Activated CD4-positive, alpha-beta T cell treated with anti-CD3 and anti-CD28 coated beads, Interleukin-2, amount 10 ng/mL, durations not matched to agents 7 days and 5 days (primary cell): ENCODE results near the gene CZIB. TPM values are rescaled to one million over a fixed set of nuclear protein-coding genes. Genes with fewer than 3 reads are reported as not detected.

Experiments
- CTCF ChIA-PET: fragments of 350-600 bp; sonication (Branson Sonifier 250); formaldehyde crosslinking; loops from one replicate; lab custom pipeline; 2021; ENCODE audit warnings: antibody characterized with exemption; lab: Charles Lee
- POLR2A ChIA-PET: fragments of 350-600 bp; sonication (Branson Sonifier 250); formaldehyde crosslinking; loops from one replicate; lab custom pipeline; 2021; ENCODE audit warnings: antibody characterized with exemption; lab: Charles Lee
- DNase-seq: peaks from one replicate; pipeline ENCODE4 v3.0.0-alpha.2; 2020
- H3K27ac Mint-ChIP-seq: one replicate; pipeline ENCODE4 v1.8.0; 2021; ENCODE audit warnings: mild to moderate bottlenecking, moderate library complexity, mixed read lengths
- H3K27me3 Mint-ChIP-seq: one replicate; pipeline ENCODE4 v1.8.0; 2021; ENCODE audit warnings: mixed read lengths
- H3K36me3 Mint-ChIP-seq: one replicate; pipeline ENCODE4 v1.8.0; 2021; ENCODE audit warnings: low read depth, mixed read lengths
- H3K4me1 Mint-ChIP-seq: one replicate; pipeline ENCODE4 v1.8.0; 2021; ENCODE audit warnings: mixed read lengths
- H3K4me3 Mint-ChIP-seq: one replicate; pipeline ENCODE4 v1.8.0; 2021; ENCODE audit warnings: mild to moderate bottlenecking, moderate library complexity, mixed read lengths
- H3K9me3 Mint-ChIP-seq: one replicate; pipeline ENCODE4 v1.8.0; 2021; ENCODE audit warnings: mixed read lengths
- total RNA-seq, 2 experiments: library from RNA; stranded (reverse); gene quantifications; one replicate each; pipeline ENCODE4 v1.2.3, GENCODE V29; 2021

CZIB gene
- total RNA-seq, result 10 to 100 TPM; 51.0 to 54.0 TPM

DNA sequence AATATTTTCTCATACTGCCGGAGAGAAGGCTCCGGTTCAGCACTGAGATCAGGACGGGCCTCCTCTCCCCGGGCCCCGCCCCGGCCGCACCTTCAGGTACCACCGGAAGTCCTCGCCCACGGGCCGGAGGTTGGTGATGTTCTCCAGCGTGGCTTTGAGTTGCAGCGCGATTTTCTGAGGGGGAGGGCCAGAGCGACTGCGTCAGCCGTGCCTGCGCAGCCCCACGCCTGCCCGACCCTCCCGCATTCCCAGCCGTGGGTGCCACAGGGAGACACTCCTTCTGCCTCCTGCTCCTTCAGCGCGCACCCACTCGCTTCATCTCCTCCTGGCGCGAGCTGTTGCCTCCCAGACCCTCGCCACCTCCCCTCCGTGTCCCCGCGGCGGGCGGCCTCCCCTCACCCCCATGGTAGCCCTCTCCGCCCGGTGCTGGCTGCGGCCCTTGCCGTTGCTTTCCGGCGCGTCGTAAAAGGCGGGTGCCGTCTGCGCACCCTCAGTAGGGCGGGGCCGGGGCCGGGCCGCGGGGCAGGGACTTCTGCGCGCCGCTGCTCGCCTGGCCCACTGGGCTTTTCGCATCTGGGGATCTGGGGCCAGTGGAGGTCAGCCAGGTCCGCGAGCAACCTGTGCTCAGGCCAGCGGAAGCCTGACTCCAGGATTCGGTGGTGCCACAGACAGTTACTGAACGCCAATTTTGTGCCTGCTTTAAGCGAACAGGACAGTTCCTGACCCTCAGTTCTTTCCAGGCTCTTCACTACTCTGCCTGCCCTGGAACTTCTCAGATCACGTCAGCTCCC, at the start of gene CZIB:
Gene CZIB, minus strand, starts transcription at position 464 of the 791 bp plus-strand sequence. Its CDS starts 59 bp downstream, at position 405.
- H3K4me1 Mint-ChIP-seq, result peaks cover 27% of the 10 kb centered on the region
- peak within 1 kb of the TSS; percentile 88 for H3K4me3 Mint-ChIP-seq
- H3K9me3 Mint-ChIP-seq, result no peaks in the 10 kb centered on the region
- H3K36me3 Mint-ChIP-seq, result peaks cover 16% of the 10 kb centered on the region
- no peaks in the 10 kb centered on the region for H3K27me3 Mint-ChIP-seq
- ChIA-PET POLR2A (no interaction called here), CTCF (no interaction called here)
- DNase-seq, result peak; percentile 95
- peak within 1 kb of the TSS; percentile 96 for H3K27ac Mint-ChIP-seq

GRCh38 chr1:53270107-53270506, 49.7 kb upstream of the CZIB start:
- Mint-ChIP-seq H3K27ac (no peak overlapping the region), H3K36me3 (peaks cover 24% of the 10 kb centered on the region), H3K9me3 (no peaks in the 10 kb centered on the region), H3K27me3 (no peaks in the 10 kb centered on the region), H3K4me1 (peaks cover 1% of the 10 kb centered on the region), H3K4me3 (no peak overlapping the region)
- ChIA-PET POLR2A (no interaction called here), CTCF (interaction anchor here (0.6 kb wide), 1 partner anchor 98 kb away, joined by 3 read pairs; no protein-coding TSS in a partner anchor)
- DNase-seq, result no peak

GRCh38 chr1:53267761-53268160, 47.3 kb upstream of the CZIB start:
- H3K36me3 Mint-ChIP-seq, result peaks cover 31% of the 10 kb centered on the region
- POLR2A ChIA-PET, result no interaction called here

GRCh38 chr1:53266038-53266437, 45.6 kb upstream of the CZIB start:
- no peak for DNase-seq
- ChIA-PET POLR2A (no interaction called here), CTCF (interaction anchor here (0.9 to 1.5 kb wide), 2 partner anchors 109 to 127 kb away, joined by 3 to 4 read pairs; no protein-coding TSS in a partner anchor)
- Mint-ChIP-seq H3K4me1 (no peaks in the 10 kb centered on the region), H3K27ac (no peak overlapping the region), H3K27me3 (no peaks in the 10 kb centered on the region), H3K9me3 (no peaks in the 10 kb centered on the region), H3K4me3 (no peak overlapping the region), H3K36me3 (peaks cover 34% of the 10 kb centered on the region)

More at GRCh38 chr1:53267761-53268160, 47.3 kb upstream of the CZIB start:
- H3K4me1 Mint-ChIP-seq, result peaks cover 1% of the 10 kb centered on the region
- H3K27me3 Mint-ChIP-seq, result no peaks in the 10 kb centered on the region
- DNase-seq, result no peak
- CTCF ChIA-PET, result interaction anchor here (0.6 to 1.3 kb wide), 3 partner anchors 124 to 956 kb away, joined by 3 to 4 read pairs (median 3); no protein-coding TSS in a partner anchor
- H3K4me3 Mint-ChIP-seq, result no peak overlapping the region
- H3K27ac Mint-ChIP-seq, result no peak overlapping the region
- no peaks in the 10 kb centered on the region for H3K9me3 Mint-ChIP-seq

DNA sequence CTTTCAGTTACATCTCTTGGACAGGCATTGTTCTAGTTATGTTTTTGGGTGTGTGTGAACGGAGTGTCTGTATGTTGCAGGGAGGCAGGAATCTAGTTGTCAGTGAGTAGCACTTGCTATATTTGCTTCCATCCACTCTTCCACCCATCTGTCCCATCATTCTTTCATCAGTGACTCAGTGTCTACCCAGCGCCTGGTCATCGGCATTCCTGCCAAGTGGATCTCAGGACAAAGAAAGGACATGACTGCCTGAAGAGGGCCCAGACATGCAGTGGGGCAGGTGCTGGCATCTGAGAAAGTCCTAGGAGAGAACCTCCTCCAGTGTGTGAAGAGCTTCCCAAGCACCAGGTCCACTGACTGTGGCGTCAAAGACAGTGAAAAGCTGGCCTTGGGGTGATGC, 45.1 kb upstream of the CZIB start:
- DNase-seq, result no peak
- H3K27ac Mint-ChIP-seq, result no peak overlapping the region
- H3K4me1 Mint-ChIP-seq, result no peaks in the 10 kb centered on the region
- no peak overlapping the region for H3K4me3 Mint-ChIP-seq
- ChIA-PET POLR2A (no interaction called here), CTCF (interaction anchor here (0.9 to 1.5 kb wide), 2 partner anchors 110 to 128 kb away, joined by 3 to 4 read pairs; no protein-coding TSS in a partner anchor)
- no peaks in the 10 kb centered on the region for H3K27me3 Mint-ChIP-seq
- peaks cover 38% of the 10 kb centered on the region for H3K36me3 Mint-ChIP-seq
- H3K9me3 Mint-ChIP-seq, result no peaks in the 10 kb centered on the region

GRCh38 chr1:53264048-53264447, 43.6 kb upstream of the CZIB start:
- ChIA-PET POLR2A (no interaction called here), CTCF (interaction anchor here (1.0 kb wide), 1 partner anchor 11 kb away, joined by 3 read pairs; no protein-coding TSS in a partner anchor)
- Mint-ChIP-seq H3K4me3 (no peak overlapping the region), H3K27me3 (no peaks in the 10 kb centered on the region), H3K4me1 (no peaks in the 10 kb centered on the region), H3K27ac (no peak overlapping the region), H3K9me3 (no peaks in the 10 kb centered on the region), H3K36me3 (peaks cover 41% of the 10 kb centered on the region)
- no peak for DNase-seq

DNA sequence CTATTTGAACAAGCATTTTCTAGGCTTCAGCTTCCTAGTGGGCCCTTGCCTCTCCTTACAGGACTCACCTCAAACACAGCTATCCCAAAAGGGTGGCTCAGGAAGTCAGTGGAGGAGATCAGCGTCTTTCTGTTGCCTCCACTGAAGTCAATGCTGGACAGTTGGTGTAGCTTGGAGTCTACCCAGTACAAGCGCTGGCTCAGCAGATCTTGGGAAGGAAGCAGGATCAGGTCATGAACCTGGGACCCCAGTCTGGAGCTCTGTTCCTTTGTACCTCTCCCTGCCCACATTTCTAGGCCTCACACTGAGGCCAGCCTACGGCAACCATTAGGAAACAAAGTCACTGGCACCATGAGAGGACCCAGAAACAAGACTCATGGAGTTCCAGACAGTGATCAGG, 41.6 kb upstream of the CZIB start:
- POLR2A ChIA-PET, result no interaction called here
- H3K9me3 Mint-ChIP-seq, result no peaks in the 10 kb centered on the region
- H3K27ac Mint-ChIP-seq, result no peak overlapping the region
- no peaks in the 10 kb centered on the region for H3K27me3 Mint-ChIP-seq
- no peak overlapping the region for H3K4me3 Mint-ChIP-seq
- H3K36me3 Mint-ChIP-seq, result peaks cover 52% of the 10 kb centered on the region
- H3K4me1 Mint-ChIP-seq, result no peaks in the 10 kb centered on the region
- CTCF ChIA-PET, result interaction anchor here (0.9 to 1.3 kb wide), 2 partner anchors 10 to 17 kb away, joined by 3 to 4 read pairs; no protein-coding TSS in a partner anchor
- no peak for DNase-seq

GRCh38 chr1:53260631-53261247, 40.3 kb upstream of the CZIB start:
- DNase-seq, result no peak
- CTCF ChIA-PET, result interaction anchor here (1.3 kb wide), 1 partner anchor 18 kb away, joined by 4 read pairs; no protein-coding TSS in a partner anchor
- H3K36me3 Mint-ChIP-seq, result peaks cover 54% of the 10 kb centered on the region
- no peaks in the 10 kb centered on the region for H3K9me3 Mint-ChIP-seq
- no peaks in the 10 kb centered on the region for H3K27me3 Mint-ChIP-seq
- H3K4me1 Mint-ChIP-seq, result no peaks in the 10 kb centered on the region
- H3K4me3 Mint-ChIP-seq, result no peak overlapping the region
- H3K27ac Mint-ChIP-seq, result no peak overlapping the region
- POLR2A ChIA-PET, result interaction anchor here (0.6 kb wide), 1 partner anchor 129 kb away, joined by 4 read pairs; no protein-coding TSS in a partner anchor

- no peak for DNase-seq
- CTCF ChIA-PET, result interaction anchor here (0.5 to 1.2 kb wide), 2 partner anchors 18 to 1181 kb away, joined by 3 read pairs; no protein-coding TSS in a partner anchor
- Mint-ChIP-seq H3K4me1 (no peaks in the 10 kb centered on the region), H3K27me3 (no peaks in the 10 kb centered on the region), H3K4me3 (no peak overlapping the region), H3K36me3 (peaks cover 47% of the 10 kb centered on the region), H3K27ac (no peak overlapping the region), H3K9me3 (no peaks in the 10 kb centered on the region)
- POLR2A ChIA-PET, result no interaction called here
Observed at GRCh38 chr1:53259932-53260331, 39.5 kb upstream of the CZIB start.

GRCh38 chr1:53258216-53258615, 37.8 kb upstream of the CZIB start:
- no peak overlapping the region for H3K27ac Mint-ChIP-seq
- POLR2A ChIA-PET, result no interaction called here
- no peaks in the 10 kb centered on the region for H3K27me3 Mint-ChIP-seq
- CTCF ChIA-PET, result interaction anchor here (0.6 kb wide), 1 partner anchor 19 kb away, joined by 3 read pairs; no protein-coding TSS in a partner anchor
- H3K4me1 Mint-ChIP-seq, result no peaks in the 10 kb centered on the region
- H3K9me3 Mint-ChIP-seq, result no peaks in the 10 kb centered on the region
- H3K36me3 Mint-ChIP-seq, result peaks cover 37% of the 10 kb centered on the region
- H3K4me3 Mint-ChIP-seq, result no peak overlapping the region
- no peak for DNase-seq

DNA sequence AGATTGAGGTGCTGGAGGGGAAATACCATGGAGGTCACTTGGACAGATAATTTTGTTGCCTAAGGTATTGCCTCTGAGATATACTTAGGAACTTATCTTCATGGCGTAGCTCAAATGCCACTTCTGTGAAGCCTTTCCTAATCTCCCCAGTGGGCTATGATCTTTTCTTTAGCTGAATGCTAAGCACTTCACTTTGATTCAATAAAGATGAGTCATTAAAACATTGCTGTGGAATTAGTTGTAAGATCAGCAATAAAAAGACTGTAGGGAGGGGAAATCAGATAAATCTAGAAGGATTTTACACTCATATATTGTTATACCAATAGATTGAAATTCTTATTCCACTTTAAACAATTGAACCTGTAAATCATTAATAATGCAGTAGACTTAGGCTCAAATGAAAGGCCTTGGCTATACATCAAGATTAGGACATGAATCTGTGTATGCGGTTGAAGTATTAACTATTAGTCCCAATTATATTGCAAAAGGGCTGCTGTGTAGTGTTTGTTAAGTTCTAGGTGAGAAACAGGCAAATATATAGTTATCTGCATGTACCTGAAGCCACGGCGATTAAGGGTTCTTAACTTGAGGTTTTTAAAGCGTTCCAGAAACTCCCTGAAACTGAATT, 37.1 kb upstream of the CZIB start:
- ChIA-PET POLR2A (no interaction called here), CTCF (interaction anchor here (1.2 kb wide), 1 partner anchor 21 kb away, joined by 4 read pairs; no protein-coding TSS in a partner anchor)
- Mint-ChIP-seq H3K4me3 (no peak overlapping the region), H3K27me3 (no peaks in the 10 kb centered on the region), H3K4me1 (no peaks in the 10 kb centered on the region), H3K9me3 (no peaks in the 10 kb centered on the region), H3K36me3 (peaks cover 37% of the 10 kb centered on the region), H3K27ac (no peak overlapping the region)
- no peak for DNase-seq
